Activated T-cell treated with anti-CD3 and anti-CD28 coated beads, Interleukin-2, amount 50 U/mL, for 72 hours (primary cell): ENCODE data around the gene ACLY. TPM values are rescaled to one million over a fixed set of nuclear protein-coding genes. Genes with fewer than 3 reads are reported as not detected.
"Not testable (repeated sequence)": the region's sequence is repeated elsewhere in the genome, so short reads cannot be mapped to it uniquely, and the experiment has no call there.

ENCODE experiments used
- ATAC-seq, 2 donors: fragments of 150-1000 bp; cut with Tn5 transposase; replicated peaks in 1 of 2; 2 replicates each; pipeline ENCODE4 v1.10.0; 2021; ENCODE audit warnings: moderate library complexity in 2 of 2, mild to moderate bottlenecking in 1 of 2
- DNase-seq, 2 donors: peaks; one replicate each; pipeline ENCODE4 v3.0.0; 2021 to 2022; ENCODE audit warnings: mixed read lengths in 1 of 2
- H3K27ac Mint-ChIP-seq: one replicate; pipeline ENCODE4 v1.8.0; 2022; ENCODE audit warnings: mild to moderate bottlenecking, moderate library complexity, mixed read lengths
- H3K27me3 Mint-ChIP-seq: one replicate; pipeline ENCODE4 v1.8.0; 2022; ENCODE audit warnings: low read depth, mixed read lengths
- H3K36me3 Mint-ChIP-seq, 2 donors: one replicate each; pipeline ENCODE4 v1.8.0; 2022; ENCODE audit warnings: mixed read lengths in 2 of 2, mild to moderate bottlenecking in 1 of 2; ENCODE audit not compliant: insufficient read depth in 2 of 2
- H3K4me1 Mint-ChIP-seq: one replicate; pipeline ENCODE4 v1.8.0; 2022; ENCODE audit warnings: low read depth, mixed read lengths
- H3K4me3 Mint-ChIP-seq, 2 donors: one replicate each; pipeline ENCODE4 v1.8.0; 2022; ENCODE audit warnings: mild to moderate bottlenecking in 2 of 2, mixed read lengths in 2 of 2, moderate library complexity in 2 of 2
- H3K9me3 Mint-ChIP-seq, 2 donors: one replicate each; pipeline ENCODE4 v1.8.0; 2022; ENCODE audit warnings: mixed read lengths in 2 of 2
- total RNA-seq, 2 donors: library from RNA; stranded (reverse); gene quantifications; one replicate each; pipeline ENCODE4 v1.2.3, GENCODE V29; 2022

ACLY gene
- total RNA-seq, 2 donors from 2014 or later: 124 to 129 TPM

GRCh38 chr17:41840781-41841180, 78.0 kb downstream of the ACLY start:
- not testable (repeated sequence) for H3K4me1 Mint-ChIP-seq, H3K27ac Mint-ChIP-seq, H3K9me3 Mint-ChIP-seq, H3K4me3 Mint-ChIP-seq, ATAC-seq, H3K36me3 Mint-ChIP-seq, DNase-seq
- peaks cover 10% of the 10 kb centered on the region for H3K27me3 Mint-ChIP-seq

GRCh38 chr17:41839448-41839847, 79.3 kb downstream of the ACLY start:
- H3K4me1 Mint-ChIP-seq: peaks cover 17% of the 10 kb centered on the region
- not testable (repeated sequence) for H3K36me3 Mint-ChIP-seq, H3K27ac Mint-ChIP-seq, H3K4me3 Mint-ChIP-seq, H3K9me3 Mint-ChIP-seq, DNase-seq, ATAC-seq
- H3K27me3 Mint-ChIP-seq: peaks cover 10% of the 10 kb centered on the region

GRCh38 chr17:41837761-41838538, 80.8 kb downstream of the ACLY start, which contains the start of gene KLHL10:
KLHL10 (plus strand) TSS chr17:41837825; CDS start chr17:41837933, 108 bp downstream.
- ATAC-seq (no peak), DNase-seq (no peak)
- H3K36me3 Mint-ChIP-seq: no peaks in the 10 kb centered on the region
- peaks cover 18% of the 10 kb centered on the region for H3K4me1 Mint-ChIP-seq
- no peaks in the 10 kb centered on the region for H3K9me3 Mint-ChIP-seq
- H3K27me3 Mint-ChIP-seq: peaks cover 10% of the 10 kb centered on the region
- no peak within 1 kb of the TSS for H3K27ac Mint-ChIP-seq
- H3K4me3 Mint-ChIP-seq: peak within 1 kb of the TSS; percentile 81 to 86

GRCh38 chr17:41836550-41837196, 82.1 kb downstream of the ACLY start:
- H3K4me1 Mint-ChIP-seq: peaks cover 18% of the 10 kb centered on the region
- ATAC-seq (no peak), DNase-seq (no peak)
- H3K27ac Mint-ChIP-seq: no peak overlapping the region
- H3K4me3 Mint-ChIP-seq: peak overlapping the region; percentile 81 to 86
- peaks cover 10% of the 10 kb centered on the region for H3K27me3 Mint-ChIP-seq
- H3K9me3 Mint-ChIP-seq: no peaks in the 10 kb centered on the region
- H3K36me3 Mint-ChIP-seq: peaks cover 0 to 1% of the 10 kb centered on the region in 2 donors

GRCh38 chr17:41835800-41836549, 82.8 kb downstream of the ACLY start, which contains the start of gene NT5C3B:
NT5C3B (minus strand) TSS chr17:41836232; CDS start chr17:41836193, 39 bp downstream.
- Mint-ChIP-seq H3K36me3 (peaks cover 0 to 1% of the 10 kb centered on the region in 2 donors), H3K27me3 (peaks cover 10% of the 10 kb centered on the region), H3K9me3 (no peaks in the 10 kb centered on the region), H3K4me1 (peaks cover 18% of the 10 kb centered on the region), H3K4me3 (peak within 1 kb of the TSS; percentile 81 to 86), H3K27ac (no peak within 1 kb of the TSS)
- peak; percentile 88 to 93 for ATAC-seq
- peak; percentile 68 to 69 for DNase-seq

GRCh38 chr17:41835214-41835799, 83.4 kb downstream of the ACLY start:
- Mint-ChIP-seq H3K4me3 (peak overlapping the region; percentile 81 to 86), H3K36me3 (peaks cover 0 to 1% of the 10 kb centered on the region in 2 donors), H3K9me3 (no peaks in the 10 kb centered on the region), H3K4me1 (peaks cover 18% of the 10 kb centered on the region), H3K27ac (no peak overlapping the region), H3K27me3 (peaks cover 10% of the 10 kb centered on the region)
- DNase-seq (no peak), ATAC-seq (no peak)

GRCh38 chr17:41829961-41830360, 88.8 kb downstream of the ACLY start:
- H3K4me1 Mint-ChIP-seq, H3K36me3 Mint-ChIP-seq, H3K4me3 Mint-ChIP-seq, DNase-seq, ATAC-seq, H3K27ac Mint-ChIP-seq, H3K9me3 Mint-ChIP-seq, H3K27me3 Mint-ChIP-seq: not testable (repeated sequence)

GRCh38 chr17:41825175-41825845, 93.4 kb downstream of the ACLY start:
- no peaks in the 10 kb centered on the region for H3K9me3 Mint-ChIP-seq
- DNase-seq (no peak), ATAC-seq (no peak)
- peaks cover 1 to 4% of the 10 kb centered on the region in 2 donors for H3K36me3 Mint-ChIP-seq
- H3K27me3 Mint-ChIP-seq: no peaks in the 10 kb centered on the region
- H3K4me1 Mint-ChIP-seq: no peaks in the 10 kb centered on the region
- no peak overlapping the region for H3K27ac Mint-ChIP-seq
- no peak overlapping the region for H3K4me3 Mint-ChIP-seq

GRCh38 chr17:41824086-41824485, 94.7 kb downstream of the ACLY start:
- H3K27ac Mint-ChIP-seq: no peak overlapping the region
- no peaks in the 10 kb centered on the region for H3K9me3 Mint-ChIP-seq
- H3K27me3 Mint-ChIP-seq: no peaks in the 10 kb centered on the region
- no peak for DNase-seq
- peaks cover 0 to 2% of the 10 kb centered on the region in 2 donors for H3K36me3 Mint-ChIP-seq
- no peak for ATAC-seq
- no peak overlapping the region for H3K4me3 Mint-ChIP-seq
- no peaks in the 10 kb centered on the region for H3K4me1 Mint-ChIP-seq

- no peak for ATAC-seq
- Mint-ChIP-seq H3K9me3 (no peaks in the 10 kb centered on the region), H3K4me1 (no peaks in the 10 kb centered on the region), H3K36me3 (peaks cover 0 to under 1% of the 10 kb centered on the region in 2 donors), H3K4me3 (no peak overlapping the region), H3K27me3 (no peaks in the 10 kb centered on the region), H3K27ac (no peak overlapping the region)
- DNase-seq: no peak
Measured at GRCh38 chr17:41823580-41823979, 95.2 kb downstream of the ACLY start.

GRCh38 chr17:41823141-41823524, 95.6 kb downstream of the ACLY start:
- Mint-ChIP-seq H3K36me3 (no peaks in the 10 kb centered on the region), H3K27ac (no peak overlapping the region), H3K27me3 (no peaks in the 10 kb centered on the region), H3K4me3 (no peak overlapping the region), H3K4me1 (no peaks in the 10 kb centered on the region), H3K9me3 (no peaks in the 10 kb centered on the region)
- ATAC-seq (no peak), DNase-seq (no peak)
